ENCODE data around the gene VCY.
"Not testable (repeated sequence)": the region's sequence is repeated elsewhere in the genome, so short reads cannot be mapped to it uniquely, and the experiment has no call there.

Gene VCY

GRCh38 chrY:13986373-13986772 is at the start of gene VCY:
Gene VCY, minus strand, starts transcription at chrY:13986473. Its CDS starts 33 bp downstream, at chrY:13986440.
- not testable (repeated sequence) for DNase-seq

DNA sequence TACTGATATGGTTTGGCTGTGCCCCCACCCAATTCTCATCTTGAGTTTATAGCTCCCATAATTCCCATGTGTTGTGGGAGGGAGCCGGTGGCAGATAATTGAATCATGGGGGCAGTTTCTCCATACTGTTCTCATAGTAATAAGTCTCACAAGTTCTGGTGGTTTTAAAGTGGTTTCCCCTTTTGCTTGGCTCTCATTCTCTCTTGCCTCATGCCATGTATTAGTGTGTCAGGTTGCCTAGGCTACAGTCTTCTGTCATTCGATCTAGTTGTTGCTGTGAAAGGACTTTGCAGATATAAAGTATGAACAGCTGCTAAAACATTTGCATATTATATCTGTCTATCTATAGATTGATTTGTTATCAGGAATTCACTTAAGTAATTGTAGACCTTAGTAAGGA is 44.1 kb upstream of the VCY start:
- not testable (repeated sequence) for DNase-seq

DNA sequence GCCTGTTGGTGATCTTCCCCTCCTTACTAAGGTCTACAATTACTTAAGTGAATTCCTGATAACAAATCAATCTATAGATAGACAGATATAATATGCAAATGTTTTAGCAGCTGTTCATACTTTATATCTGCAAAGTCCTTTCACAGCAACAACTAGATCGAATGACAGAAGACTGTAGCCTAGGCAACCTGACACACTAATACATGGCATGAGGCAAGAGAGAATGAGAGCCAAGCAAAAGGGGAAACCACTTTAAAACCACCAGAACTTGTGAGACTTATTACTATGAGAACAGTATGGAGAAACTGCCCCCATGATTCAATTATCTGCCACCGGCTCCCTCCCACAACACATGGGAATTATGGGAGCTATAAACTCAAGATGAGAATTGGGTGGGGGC is 25.6 kb upstream of the VCY start:
- not testable (repeated sequence) for DNase-seq

DNA sequence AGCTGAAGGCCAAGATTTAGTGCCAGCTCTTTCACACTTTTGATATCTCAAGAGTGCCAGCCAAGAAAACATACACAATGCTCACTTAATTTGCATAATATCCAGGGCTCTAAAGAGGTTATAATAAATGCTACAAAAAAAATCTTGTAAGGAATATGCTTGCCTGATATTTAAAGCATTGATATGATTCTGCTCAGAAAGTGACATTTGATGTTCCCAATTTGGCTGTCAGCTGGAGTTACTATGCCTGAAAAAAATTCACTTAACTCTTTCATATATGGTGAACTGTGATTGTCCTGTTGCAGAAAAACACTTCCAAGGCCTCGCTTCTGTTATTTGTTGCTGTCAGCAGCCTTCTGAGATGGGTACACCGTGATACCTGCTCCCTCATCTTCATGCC is 43.9 kb downstream of the VCY start:
- not testable (repeated sequence) for DNase-seq
